ENCODE results near the gene LBR.

LBR gene

GRCh38 chr1:225464851-225465792 lies 37.3 kb upstream of the LBR start:
- DNase-seq (ENCODE audit: low read depth in 1 of 2, low spot score in 1 of 2), result no peak

DNA sequence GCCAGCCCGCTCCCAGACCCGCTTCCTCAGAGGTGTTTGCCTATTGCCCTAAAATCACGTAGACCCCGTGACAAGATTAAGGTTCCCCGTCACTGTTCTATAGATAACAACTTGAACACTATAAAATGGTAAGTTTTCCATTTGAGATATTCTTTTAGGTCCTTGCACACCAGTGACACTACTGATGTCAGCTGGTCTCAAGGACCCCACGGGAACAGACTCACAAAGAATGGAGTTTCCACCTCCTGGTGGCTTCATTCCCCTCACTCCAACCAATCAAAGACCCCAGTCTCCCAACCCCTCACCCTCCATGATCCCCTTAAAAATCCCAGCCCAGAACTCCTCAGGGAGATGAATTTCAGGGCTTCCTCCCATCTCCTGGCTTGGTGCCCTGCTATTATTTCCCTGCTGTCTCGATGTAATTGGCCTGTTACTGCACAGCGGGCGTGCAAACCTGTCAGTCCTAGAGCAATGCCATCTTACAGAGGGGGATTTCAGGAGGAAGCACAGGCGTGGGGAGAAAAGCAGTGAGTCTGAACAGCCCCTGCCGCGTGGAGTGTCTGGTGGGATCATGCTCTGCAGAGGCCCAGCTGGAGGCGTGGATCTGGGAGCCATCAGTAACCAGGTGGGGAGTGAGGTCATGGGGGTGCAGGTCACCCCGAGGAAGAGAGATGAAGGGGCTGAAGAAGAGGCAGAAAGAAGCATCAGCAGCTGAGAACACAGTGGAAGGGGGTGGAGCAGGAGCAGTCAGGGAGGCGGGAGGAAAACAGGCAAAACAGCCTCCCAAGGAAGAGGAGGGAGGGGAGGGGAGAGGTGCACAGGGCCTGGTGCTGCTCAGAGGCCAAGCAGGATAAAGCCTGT lies 35.1 kb upstream of the LBR start:
- no peak for DNase-seq (ENCODE audit: low read depth in 1 of 2, low spot score in 1 of 2)

GRCh38 chr1:225462429-225462713 lies 34.5 kb upstream of the LBR start:
- no peak for DNase-seq (ENCODE audit: low read depth in 1 of 2, low spot score in 1 of 2)

DNA sequence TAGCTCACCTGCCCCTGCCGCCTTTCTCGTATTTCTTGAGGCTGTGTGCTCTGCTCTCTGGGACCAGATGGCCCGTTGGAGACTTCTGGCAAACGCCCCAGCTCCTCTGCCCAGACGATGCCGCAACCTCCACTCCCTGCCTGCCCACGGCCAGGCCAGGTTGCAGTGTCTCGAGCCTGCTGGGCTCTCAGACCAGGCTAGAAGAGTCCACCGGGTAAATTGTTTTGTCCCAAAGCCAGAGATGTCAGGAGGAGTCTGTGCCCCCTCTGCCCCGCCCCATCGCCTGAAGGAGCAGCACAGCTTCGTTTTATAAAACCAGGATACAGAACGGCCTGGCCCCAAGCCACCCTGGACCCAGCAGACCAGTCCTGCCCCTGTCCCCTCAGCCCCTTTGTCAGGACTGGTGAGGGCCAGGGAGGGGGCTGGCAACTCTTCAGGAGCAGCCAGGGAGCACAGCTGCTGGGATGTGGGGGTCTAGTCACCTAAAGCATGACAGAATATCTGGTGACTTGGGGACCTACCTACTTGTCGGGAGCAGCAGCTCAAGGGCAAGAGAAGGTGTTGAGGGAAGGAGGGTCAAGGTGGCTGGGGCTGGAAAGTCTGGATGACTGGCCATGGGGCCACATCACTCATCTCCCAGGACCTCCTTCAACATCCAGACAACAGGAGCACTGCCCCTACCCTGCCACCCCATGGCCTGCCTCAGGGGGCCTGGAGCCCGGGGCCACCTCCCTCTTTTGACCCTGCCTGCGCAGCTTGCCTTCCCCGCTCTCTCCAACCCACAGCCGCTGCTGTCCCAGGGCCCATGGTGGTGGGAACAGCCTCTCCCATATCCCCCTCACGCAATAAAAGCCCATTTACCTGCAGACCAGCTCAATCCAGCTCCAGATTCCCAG lies 33.9 kb upstream of the LBR start:
- DNase-seq (ENCODE audit: low read depth in 1 of 2, low spot score in 1 of 2), result no peak

GRCh38 chr1:225460737-225461532 lies 33.1 kb upstream of the LBR start:
- DNase-seq (ENCODE audit: low read depth in 1 of 2, low spot score in 1 of 2), result peak in 1 of 2 donors; percentile 20

DNA sequence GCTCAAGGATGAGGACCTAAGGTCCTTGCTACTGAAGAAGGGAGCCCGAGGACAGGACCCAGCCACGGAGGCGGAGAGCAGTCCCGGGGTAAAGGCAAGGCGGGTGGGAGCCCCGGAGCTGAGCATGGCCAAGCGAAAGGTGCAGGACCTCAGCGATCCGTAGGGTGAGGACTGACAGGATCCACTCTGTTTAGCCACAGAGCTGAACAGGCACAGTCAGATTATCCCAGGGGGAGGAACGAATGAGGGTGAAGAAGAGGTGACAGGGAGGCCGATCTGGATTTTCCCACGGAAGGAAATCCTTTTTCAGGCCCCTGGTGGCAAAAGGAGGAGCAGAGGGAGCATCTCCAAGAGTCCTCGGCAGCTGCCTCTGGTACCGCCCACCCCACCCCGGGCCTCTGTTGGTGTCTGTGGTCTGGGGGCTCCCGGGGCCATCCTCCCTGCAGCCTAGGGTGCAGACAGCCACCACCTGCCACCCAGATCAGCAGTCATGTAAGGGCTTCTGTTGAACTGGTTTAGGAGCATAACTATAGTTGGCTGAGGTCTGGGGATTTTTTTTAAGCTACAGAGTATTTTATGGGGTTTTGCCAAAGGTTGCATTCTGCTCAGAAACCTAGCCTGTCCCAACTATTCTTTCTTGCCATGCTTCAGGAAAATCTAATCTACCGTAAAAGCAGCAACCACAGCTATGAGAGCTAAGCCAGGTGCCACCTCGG lies 32.3 kb upstream of the LBR start:
- no peak for DNase-seq (ENCODE audit: low read depth in 1 of 2, low spot score in 1 of 2)

GRCh38 chr1:225458222-225458631 lies 30.4 kb upstream of the LBR start:
- DNase-seq (ENCODE audit: low read depth in 1 of 2, low spot score in 1 of 2), result no peak

DNA sequence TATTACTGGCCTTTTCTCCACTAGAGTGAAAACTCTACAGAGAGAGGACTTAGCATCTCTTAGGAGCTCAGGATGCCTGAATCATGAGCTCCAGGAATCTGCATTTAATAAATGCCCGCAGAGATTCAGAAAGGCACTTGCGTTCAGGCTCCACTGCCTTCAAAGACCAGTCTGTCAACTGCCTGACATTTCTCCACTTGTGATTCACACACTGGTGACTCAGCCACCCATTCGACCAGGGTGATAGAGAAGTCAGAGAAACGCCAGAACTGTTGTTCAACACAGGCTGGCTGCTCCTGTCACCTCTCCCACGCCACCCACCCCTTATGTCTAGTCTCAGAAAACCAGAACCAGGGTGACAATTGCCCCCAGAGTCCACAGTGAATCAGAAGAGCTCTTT lies 26.9 kb upstream of the LBR start:
- peak in 1 of 2 donors; percentile 56 for DNase-seq (ENCODE audit: low read depth in 1 of 2, low spot score in 1 of 2)

DNA sequence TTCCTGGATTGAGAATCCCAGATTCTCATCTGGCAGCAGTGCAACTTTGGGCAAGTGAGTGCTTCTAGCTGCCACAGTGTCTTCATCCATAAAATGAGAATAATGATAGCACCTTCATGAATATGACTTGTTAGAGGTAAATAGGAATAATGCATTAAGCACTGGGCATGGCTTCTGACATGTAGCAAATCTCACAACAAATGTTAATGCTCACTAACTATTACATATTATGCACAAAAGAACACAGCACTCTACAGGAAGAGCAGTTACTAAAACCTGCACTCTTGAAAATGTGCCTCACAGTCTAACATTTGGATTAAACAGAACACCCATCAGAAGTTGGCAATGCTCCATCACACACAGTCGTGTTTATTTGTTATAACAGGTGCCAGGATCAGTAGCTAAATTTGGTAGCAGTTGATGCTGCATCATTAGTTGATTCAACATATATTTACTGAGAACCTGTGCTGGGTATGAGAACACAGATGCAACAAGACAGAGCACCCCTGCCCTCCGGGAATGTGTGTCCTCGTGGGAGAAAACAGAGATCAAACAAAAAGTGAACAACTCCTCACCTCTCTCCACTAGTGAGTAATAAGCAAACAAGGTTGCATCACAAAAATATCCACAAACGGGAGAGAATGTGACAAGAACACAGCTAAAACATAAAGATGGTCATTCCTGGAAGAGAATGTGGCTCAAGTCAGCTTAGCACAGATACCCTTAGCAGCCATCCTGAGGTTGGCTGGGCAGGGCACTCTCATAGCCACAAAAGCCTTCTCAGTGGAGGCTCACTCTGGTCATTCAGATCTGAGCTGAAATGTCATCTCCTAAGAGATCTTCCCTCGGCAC lies 26.2 kb upstream of the LBR start:
- DNase-seq (ENCODE audit: low read depth in 1 of 2, low spot score in 1 of 2), result no peak

DNA sequence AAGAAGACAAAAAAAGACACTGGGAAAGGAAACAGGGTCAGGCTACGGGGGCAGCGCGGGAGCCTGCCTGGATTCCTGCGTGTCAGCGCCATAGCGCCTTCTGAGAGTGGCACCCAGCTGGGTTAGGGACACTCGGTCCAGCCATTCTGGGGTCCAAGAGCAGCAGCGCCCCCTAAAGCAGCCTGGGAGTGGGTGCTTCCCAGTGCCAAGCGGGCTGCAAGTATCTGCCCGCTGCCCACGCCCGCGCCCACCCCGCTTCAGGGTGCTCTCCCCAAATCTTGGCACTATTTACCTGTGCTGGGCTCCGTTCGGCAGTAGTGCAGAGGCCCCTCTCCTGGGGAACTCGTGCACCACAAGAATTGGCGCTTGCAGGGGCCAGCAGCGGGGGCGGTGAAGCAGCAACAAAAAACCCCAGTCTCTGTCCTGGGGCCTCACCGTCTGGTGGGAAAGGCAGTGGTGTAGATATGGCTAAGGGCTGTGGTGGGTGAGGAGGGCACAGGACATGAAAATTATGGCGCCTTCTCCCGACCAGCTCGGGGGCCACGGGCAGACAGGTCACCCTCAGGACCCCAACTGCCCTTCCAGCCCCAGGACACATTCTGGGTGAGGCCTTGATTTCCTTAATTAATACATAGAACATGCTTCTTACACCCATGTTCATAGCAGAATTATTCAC lies 24.1 kb upstream of the LBR start:
- no peak for DNase-seq (ENCODE audit: low read depth in 1 of 2, low spot score in 1 of 2)

DNA sequence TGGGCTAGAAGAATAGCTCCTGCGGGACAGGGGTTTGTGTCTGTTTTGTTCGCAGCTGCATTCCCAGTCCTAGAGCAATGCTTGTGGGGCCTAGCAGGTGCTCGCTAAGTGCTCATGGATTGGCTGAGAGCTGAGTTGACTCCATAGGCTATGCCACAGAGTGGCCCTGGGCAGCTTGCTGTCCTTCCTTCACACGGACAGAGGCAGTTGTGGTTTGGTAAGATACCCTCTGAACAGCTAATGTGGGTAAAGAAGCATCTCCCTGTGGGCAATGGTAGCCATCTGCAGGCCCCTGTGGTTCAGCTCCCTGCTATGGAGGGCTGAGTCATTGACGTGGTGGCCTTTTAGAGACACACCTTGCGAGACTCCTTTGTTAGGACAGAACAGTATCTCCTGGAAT lies 23.5 kb upstream of the LBR start:
- DNase-seq (ENCODE audit: low read depth in 1 of 2, low spot score in 1 of 2), result no peak

DNA sequence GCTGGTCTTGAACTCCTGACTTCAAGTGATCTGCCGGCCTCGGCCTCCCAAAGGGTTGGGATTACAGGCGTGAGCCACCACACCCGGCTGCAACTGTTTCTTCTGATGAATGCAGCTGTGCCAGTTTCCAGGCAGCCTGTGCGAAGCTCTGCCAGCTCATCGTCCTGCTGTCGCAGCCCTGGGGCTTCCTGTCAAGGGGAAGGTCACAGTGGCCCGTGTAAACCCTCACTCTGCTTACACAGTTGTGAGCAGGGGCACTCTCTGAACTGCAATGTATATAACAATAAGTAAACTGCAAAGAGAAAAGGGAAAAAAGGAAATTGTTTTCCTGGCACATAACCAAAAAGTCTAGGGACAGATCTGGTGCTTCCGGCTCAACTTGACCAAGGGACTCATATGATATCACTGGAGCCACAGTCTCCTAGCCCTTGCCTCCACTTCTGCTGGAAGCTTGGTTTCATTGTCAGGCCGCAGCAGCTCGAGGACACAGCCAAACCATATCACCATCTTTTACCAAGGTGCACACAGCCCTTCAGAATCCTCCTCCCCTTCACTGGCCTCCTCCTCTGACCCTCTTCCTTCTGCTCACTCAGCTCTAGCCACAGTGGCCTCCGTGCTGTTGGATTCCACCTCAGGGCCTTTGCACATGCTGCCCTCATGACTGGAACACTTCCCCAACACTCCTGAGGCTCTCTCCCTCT lies 22.8 kb upstream of the LBR start:
- no peak for DNase-seq (ENCODE audit: low read depth in 1 of 2, low spot score in 1 of 2)

DNA sequence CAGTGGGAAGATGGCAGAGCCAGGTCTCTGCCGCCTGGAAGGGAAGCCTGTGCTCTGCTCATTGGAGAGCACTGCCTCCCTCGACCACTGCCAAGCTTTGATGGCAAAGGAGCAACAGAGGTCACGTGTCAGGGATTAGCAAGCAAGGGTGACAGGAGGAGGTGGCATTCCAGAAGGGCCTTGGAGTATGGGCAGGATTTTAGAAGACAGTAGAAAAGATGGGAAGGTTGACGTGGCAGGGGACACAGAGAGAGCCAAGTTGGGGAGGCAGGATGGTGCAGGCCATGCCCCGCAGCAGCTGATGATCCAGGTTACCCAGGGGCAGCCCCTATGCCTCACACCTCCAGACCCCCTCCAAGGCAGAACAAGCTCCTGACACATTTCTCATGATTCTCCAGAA lies 21.9 kb upstream of the LBR start:
- DNase-seq (ENCODE audit: low read depth in 1 of 2, low spot score in 1 of 2), result no peak

DNA sequence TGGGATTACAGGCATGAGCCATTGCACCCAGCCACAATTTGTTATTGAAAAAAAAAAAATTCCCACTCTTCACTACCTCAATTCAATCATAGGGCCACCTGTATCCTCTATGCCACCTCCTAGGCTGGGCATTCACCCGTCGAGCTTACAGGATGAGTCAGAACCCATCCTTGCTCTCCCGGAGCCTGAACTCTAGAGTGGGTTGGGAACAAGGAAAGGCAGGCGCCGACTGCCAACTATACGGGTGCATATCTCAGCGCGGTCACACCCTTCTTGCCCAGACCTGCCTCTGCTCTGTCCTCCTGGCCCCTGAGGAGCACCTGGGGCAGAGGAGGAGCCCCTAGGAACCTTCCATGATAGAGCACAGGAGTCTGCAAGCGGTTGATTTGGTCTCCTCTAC lies 21.4 kb upstream of the LBR start:
- DNase-seq (ENCODE audit: low read depth in 1 of 2, low spot score in 1 of 2), result no peak

DNA sequence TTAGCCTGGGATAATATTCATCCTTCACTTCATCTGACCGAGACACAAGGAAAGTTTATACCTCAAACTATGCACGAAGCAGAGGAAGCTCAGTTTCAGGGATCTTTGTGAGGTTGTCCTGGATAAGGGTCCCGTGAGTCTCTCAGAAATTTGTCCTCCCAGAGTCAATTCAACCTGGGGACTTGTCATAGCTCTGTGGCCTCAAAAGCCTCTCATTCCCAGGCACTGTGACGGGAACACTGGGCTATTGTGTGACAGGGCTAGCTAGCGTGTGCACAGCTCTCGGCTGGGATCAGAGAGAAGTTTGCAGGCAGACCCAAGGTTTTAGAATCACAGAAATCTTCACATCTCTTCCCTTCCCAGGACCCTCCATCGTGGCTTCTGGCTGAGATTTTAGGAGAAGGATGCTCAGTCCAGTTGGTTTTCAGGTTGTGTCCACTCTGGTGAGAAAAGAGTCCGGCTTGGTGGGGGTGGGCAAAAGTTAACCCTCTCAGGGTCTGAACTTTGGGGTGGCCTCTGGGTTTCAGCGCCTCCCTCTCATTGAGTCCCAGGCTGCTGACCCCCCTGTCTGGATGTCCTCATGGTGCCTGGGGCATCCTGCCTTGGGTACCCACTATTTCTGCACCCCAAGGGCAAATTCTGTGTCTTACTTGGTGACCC lies 20.4 kb upstream of the LBR start:
- DNase-seq (ENCODE audit: low read depth in 1 of 2, low spot score in 1 of 2), result no peak

- no peak for DNase-seq (ENCODE audit: low read depth in 1 of 2, low spot score in 1 of 2)
Observed at GRCh38 chr1:225447650-225448089, 19.8 kb upstream of the LBR start.

- no peak for DNase-seq (ENCODE audit: low read depth in 1 of 2, low spot score in 1 of 2)
Observed at GRCh38 chr1:225446981-225447615, 19.3 kb upstream of the LBR start.
